Epithelial cell of alveolus of lung (primary cell): ENCODE results near the gene TMED4. TPM values are rescaled to one million over a fixed set of nuclear protein-coding genes. Genes with fewer than 3 reads are reported as not detected.

Experiments
- total RNA-seq: library from RNA; depleted of rRNA; stranded (reverse); fragments of >200 nt; gene quantifications from 2 replicates; pipeline ENCODE4 v1.2.1, GENCODE V29; 2015

TMED4 gene
- total RNA-seq, result 59.8 and 87.7 TPM in 2 replicates

DNA sequence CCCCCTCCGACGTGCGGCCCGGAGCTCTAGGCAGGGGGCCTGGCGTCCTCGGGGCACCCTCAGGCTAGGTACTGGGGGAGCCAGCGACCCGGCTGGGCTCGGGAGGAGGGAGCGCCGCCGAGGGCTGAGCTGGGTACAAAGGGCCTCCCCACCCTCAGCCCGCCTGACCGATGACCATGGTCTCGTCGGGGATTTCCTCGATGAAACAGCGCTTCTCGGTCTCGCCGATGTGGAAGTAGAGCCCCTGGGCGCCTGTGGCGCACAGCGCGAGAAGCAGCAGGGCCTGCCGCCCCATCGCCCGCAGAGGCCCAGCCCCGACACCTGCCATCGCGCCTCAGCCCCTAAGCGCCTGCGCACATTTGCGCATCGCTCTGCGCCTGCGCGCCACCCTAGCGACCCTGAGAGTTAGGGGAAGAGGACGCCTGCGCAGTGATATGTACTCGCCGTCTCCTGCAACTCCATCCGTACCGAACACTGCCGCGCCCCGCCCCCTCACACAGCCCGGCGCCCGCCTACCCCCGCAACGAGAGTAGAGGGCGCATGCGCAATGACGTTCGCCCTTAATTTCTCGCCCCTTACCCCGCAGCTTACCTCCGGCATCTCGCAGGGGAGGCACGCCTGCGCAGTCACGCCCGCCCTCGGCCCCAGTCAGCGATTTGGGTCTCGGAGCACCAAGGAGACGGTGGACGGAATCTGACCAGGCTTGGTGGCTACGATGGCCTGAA lies at the start of gene TMED4:
TSS of gene TMED4 (minus strand) at position 353 of the 725 bp plus-strand sequence. CDS start at position 328, 25 bp downstream.

DNA sequence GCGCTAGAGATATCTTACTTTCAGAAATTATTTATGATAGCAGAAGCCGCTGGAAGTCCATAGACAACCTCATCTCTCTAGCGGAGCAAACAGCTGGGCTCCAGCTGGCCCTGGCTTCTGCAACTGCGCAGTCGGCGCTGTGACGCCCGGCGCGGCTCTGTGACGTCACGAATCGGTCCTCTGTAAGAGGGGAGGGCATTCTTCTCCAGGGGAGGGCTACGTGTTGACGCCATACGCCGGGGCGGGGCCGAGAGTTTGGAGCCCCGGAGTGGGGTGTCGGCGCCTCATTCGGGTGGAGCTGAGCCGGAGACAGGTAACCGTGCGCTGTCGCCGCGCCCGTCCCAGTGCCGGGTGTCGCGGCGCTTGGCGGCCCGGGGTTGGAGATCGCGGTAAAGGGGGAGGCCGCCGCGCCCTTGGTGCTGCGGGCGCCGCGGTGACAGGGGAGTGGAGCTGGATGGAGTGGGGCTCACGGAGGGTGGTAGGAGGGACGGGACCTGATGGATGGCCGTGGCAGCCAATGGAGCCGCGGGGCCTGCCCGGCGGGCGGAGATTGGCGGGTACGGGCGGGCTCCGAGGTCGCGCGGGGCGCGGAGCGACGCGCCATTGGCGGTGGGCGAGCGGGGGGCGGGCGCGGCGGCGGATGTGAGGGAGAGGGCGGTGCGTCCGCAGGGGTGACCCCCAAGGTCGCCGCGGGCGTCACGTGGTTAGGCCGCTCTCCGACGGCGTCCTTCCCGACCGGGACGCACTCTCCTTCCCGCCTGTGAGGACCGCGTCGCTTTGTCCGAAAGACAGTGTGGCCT lies 24.5 kb upstream of the TMED4 start, which contains the start of gene OGDH:
TSS of gene OGDH (plus strand) at position 287 of the 800 bp plus-strand sequence. CDS start 17,717 bp downstream, outside the sequence.

DNA sequence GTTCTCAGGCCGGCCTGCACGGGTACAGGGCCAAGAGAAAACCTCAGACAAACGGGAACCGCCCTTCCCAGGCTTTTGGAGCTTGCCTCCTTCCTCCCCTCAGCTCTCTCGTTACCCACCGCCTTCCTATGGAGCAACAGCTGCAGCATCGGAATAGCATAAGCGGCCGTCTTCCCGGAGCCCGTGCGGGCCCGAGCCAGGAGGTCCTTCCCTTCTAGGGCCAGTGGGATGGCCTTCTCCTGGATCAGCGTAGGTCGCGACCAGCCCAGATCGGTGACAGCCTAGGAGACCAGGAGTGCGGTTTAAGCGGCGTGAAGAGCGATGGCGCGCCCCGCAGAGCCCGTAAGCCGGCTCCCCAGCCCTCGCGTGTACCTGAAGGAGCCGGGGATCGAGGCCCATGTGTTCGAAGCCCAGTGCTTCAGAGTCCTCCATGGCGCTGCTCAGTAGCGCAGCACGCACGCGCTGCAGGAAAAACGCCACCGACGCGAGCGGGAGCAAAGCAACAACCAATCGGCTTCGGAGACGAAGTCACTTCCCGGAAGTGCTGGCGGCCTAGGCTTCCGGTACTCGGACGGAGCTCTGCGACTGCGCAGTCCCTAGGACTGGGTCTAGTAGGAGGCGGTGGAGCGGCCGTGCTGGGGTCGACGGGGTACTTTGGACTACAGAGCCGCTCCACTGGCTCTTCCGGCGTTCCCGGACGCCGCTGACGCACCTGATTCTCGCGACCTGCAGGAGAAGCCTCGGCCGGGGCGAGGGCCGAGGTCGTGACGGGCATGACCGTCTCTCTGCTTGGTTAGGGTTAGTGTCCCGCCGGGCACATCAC lies 8.4 kb downstream of the TMED4 start, which contains the start of gene DDX56:
TSS of gene DDX56 (minus strand) at position 445 of the 823 bp plus-strand sequence. CDS start at position 432, 13 bp downstream.

DNA sequence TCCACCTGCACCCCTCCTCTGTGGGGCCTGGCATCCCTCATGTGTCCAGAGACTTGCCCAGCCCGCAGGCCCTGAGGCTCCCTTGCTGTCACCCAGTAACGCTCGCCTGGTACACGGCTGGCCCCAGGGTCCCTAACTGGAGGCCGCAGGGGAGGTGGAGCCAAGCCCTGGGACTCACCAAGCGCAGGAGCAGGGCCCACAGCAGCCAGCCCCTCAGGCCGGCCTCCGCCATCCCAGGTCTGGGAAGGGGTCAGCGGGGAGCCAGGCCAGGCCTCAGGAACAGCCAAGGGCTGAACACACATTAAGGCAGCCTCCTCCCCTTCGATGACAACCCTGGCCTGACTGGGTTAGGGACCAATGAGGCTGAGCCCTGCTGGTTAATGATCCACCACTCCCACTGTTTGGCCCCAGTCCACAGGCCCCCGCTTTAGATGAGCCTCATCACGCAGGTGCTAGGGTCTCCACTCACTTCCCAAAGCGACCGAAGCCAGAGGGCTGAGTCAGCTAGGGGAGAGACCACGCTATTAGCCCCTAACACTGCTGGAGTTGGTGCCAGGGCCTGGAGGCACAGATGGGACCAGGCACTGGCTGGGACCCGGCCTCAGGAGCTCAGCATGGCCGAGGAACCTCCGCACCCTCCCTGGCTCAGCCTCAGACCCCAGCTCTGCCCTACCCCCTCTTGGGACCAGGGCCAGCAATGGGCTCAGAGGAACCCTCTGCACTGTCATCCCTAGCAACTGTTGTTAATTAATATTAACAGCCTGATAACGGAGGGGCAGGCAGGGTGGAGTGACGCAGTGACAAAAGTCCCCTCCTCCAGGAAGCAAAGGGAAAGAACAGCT lies 40.8 kb downstream of the TMED4 start, which contains the start of gene NPC1L1:
TSS of gene NPC1L1 (minus strand) at position 303 of the 842 bp plus-strand sequence. CDS start at position 232, 71 bp downstream.

Other genes with a start within 250 kb of the TMED4 start
- gene NUDCD3, start 91.6 kb downstream of the TMED4 start, total RNA-seq, result 42.4 and 46.7 TPM in 2 replicates
- 0.24 TPM in 1 of 2 replicates, not detected in the other for gene NPC1L1, start 40.9 kb downstream of the TMED4 start, total RNA-seq
- 45.0 and 79.8 TPM in 2 replicates for gene DDX56, start 8.3 kb downstream of the TMED4 start, total RNA-seq
- gene OGDH, start 24.4 kb upstream of the TMED4 start, total RNA-seq, result 50.4 and 82.7 TPM in 2 replicates
- 12.3 and 13.5 TPM in 2 replicates for gene ZMIZ2, start 166.6 kb upstream of the TMED4 start, total RNA-seq
- gene PPIA, start 214.4 kb upstream of the TMED4 start, total RNA-seq, result 1,874 and 3,959 TPM in 2 replicates